Skeletal muscle tissue (tissue), 4 donors: ENCODE data around the gene RPP14. TPM values are rescaled to one million over a fixed set of nuclear protein-coding genes. Genes with fewer than 3 reads are reported as not detected.
"Not testable (repeated sequence)": the region's sequence is repeated elsewhere in the genome, so short reads cannot be mapped to it uniquely, and the experiment has no call there.

Source experiments
- H3K27ac ChIP-seq: one replicate; pipeline ENCODE4 v1.7.0; 2013; ENCODE audit warnings: mild to moderate bottlenecking, low read depth, low read length, inconsistent platforms
- H3K27me3 ChIP-seq, 3 donors: one replicate each; pipeline ENCODE4 v1.7.0; 2013; ENCODE audit warnings: low read length in 3 of 3; ENCODE audit not compliant: control insufficient read depth in 3 of 3, insufficient read depth in 3 of 3
- H3K36me3 ChIP-seq, 3 donors: one replicate each; pipeline ENCODE4 v1.7.0; 2013; ENCODE audit warnings: low read length in 3 of 3; ENCODE audit not compliant: control insufficient read depth in 3 of 3, insufficient read depth in 3 of 3
- H3K4me1 ChIP-seq, 3 donors: one replicate each; pipeline ENCODE4 v1.7.0; 2013; ENCODE audit warnings: low read length in 3 of 3, mild to moderate bottlenecking in 3 of 3; ENCODE audit not compliant: control insufficient read depth in 3 of 3, insufficient read depth in 3 of 3
- H3K4me3 ChIP-seq, 3 donors: one replicate each; pipeline ENCODE4 v1.7.0; 2013; ENCODE audit warnings: low read length in 3 of 3
- H3K9ac ChIP-seq, 3 donors: one replicate each; pipeline ENCODE4 v1.7.0; 2013; ENCODE audit warnings: low read length in 3 of 3, mild to moderate bottlenecking in 3 of 3, moderate library complexity in 2 of 3, low read depth in 1 of 3
- H3K9me3 ChIP-seq, 3 donors: one replicate each; pipeline ENCODE4 v1.7.0; 2013; ENCODE audit warnings: low read length in 3 of 3; ENCODE audit not compliant: control insufficient read depth in 3 of 3
- total RNA-seq: library from RNA; depleted of rRNA; stranded (reverse); fragments of >200 nt; gene quantifications from one replicate; pipeline ENCODE4 v1.2.3, GENCODE V29; 2014
- donor health status: Osteomylitis.

RPP14 gene
- 20.4 TPM for total RNA-seq

GRCh38 chr3:58305882-58306711 is at the start of gene RPP14, which contains the start of gene HTD2:
TSS of gene RPP14 (plus strand) at chr3:58306245. CDS start at chr3:58310330, 4,085 bp downstream.
TSS of gene HTD2 (plus strand) at chr3:58306520. CDS start at chr3:58317614, 11,094 bp downstream.
- Histone ChIP-seq H3K4me1 (peaks cover 20 to 30% (median 25%) of the 10 kb centered on the region in 3 donors), H3K4me3 (peak within 1 kb of the TSS; percentile 92 to 94 (median 92)), H3K9ac (peak within 1 kb of the TSS; percentile 91 to 100 (median 99)), H3K9me3 (no peaks in the 10 kb centered on the region), H3K27ac (peak within 1 kb of the TSS; percentile 98), H3K27me3 (peaks cover 0 to 2% (median 0%) of the 10 kb centered on the region in 3 donors), H3K36me3 (peaks cover 3 to 6% (median 5%) of the 10 kb centered on the region in 3 donors)

GRCh38 chr3:58256511-58256910 is 49.5 kb upstream of the RPP14 start:
- H3K36me3 ChIP-seq = peaks cover 9 to 14% (median 13%) of the 10 kb centered on the region in 3 donors
- H3K27ac ChIP-seq = no peak overlapping the region
- no peaks in the 10 kb centered on the region for H3K9me3 ChIP-seq
- H3K9ac ChIP-seq = no peak overlapping the region
- no peaks in the 10 kb centered on the region for H3K27me3 ChIP-seq
- H3K4me1 ChIP-seq = no peaks in the 10 kb centered on the region
- H3K4me3 ChIP-seq = no peak overlapping the region

GRCh38 chr3:58258392-58259055 is 47.5 kb upstream of the RPP14 start:
- Histone ChIP-seq H3K4me1 (no peaks in the 10 kb centered on the region), H3K36me3 (peaks cover 9 to 14% (median 13%) of the 10 kb centered on the region in 3 donors), H3K27ac (no peak overlapping the region), H3K27me3 (no peaks in the 10 kb centered on the region), H3K9me3 (no peaks in the 10 kb centered on the region), H3K4me3 (no peak overlapping the region), H3K9ac (no peak overlapping the region)

- Histone ChIP-seq H3K36me3 (peaks cover 9 to 14% (median 13%) of the 10 kb centered on the region in 3 donors), H3K27me3 (no peaks in the 10 kb centered on the region)
Measured at GRCh38 chr3:58260261-58260731, 45.7 kb upstream of the RPP14 start.

DNA sequence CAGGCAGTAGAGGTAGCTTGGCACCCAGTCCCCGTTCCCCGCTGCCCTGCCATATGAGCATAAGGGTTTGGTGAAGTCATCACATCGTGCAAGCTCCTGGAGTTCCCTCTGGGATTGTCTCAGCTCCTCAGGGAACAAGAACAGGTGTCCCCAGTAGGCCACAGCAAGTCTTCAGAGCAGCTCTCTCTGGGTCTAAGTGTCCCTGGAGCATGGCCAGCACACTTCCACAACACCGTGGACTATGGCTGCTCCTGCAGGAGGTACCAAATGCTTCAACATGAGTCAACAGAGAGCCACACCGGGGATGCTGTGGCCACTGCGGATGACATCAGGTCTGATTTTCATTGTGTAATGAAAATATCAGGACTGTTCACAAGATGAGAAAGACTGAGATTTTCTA is 45.3 kb upstream of the RPP14 start:
- Histone ChIP-seq H3K27ac (no peak overlapping the region), H3K36me3 (peaks cover 9 to 14% (median 13%) of the 10 kb centered on the region in 3 donors), H3K27me3 (no peaks in the 10 kb centered on the region), H3K4me3 (no peak overlapping the region), H3K9me3 (no peaks in the 10 kb centered on the region), H3K4me1 (no peaks in the 10 kb centered on the region), H3K9ac (no peak overlapping the region)

More at GRCh38 chr3:58260261-58260731, 45.7 kb upstream of the RPP14 start:
- Histone ChIP-seq H3K4me3 (no peak overlapping the region), H3K27ac (no peak overlapping the region), H3K9me3 (no peaks in the 10 kb centered on the region), H3K9ac (no peak overlapping the region), H3K4me1 (no peaks in the 10 kb centered on the region)

- no peak overlapping the region for H3K4me3 ChIP-seq
- H3K27me3 ChIP-seq = no peaks in the 10 kb centered on the region
- H3K9me3 ChIP-seq = no peaks in the 10 kb centered on the region
- no peaks in the 10 kb centered on the region for H3K4me1 ChIP-seq
- H3K27ac ChIP-seq = no peak overlapping the region
- H3K9ac ChIP-seq = no peak overlapping the region
- peaks cover 9 to 16% (median 11%) of the 10 kb centered on the region in 3 donors for H3K36me3 ChIP-seq
Measured at GRCh38 chr3:58261954-58262666, 43.9 kb upstream of the RPP14 start.

- peaks cover 2 to 11% (median 8%) of the 10 kb centered on the region in 3 donors for H3K36me3 ChIP-seq
- H3K27ac ChIP-seq = no peak overlapping the region
- H3K4me1 ChIP-seq = peaks cover 0 to 3% (median 0%) of the 10 kb centered on the region in 3 donors
- no peaks in the 10 kb centered on the region for H3K9me3 ChIP-seq
- no peak overlapping the region for H3K9ac ChIP-seq
- H3K27me3 ChIP-seq = no peaks in the 10 kb centered on the region
- no peak overlapping the region for H3K4me3 ChIP-seq
Measured at GRCh38 chr3:58266577-58266976, 39.5 kb upstream of the RPP14 start.

GRCh38 chr3:58267543-58267942 is 38.5 kb upstream of the RPP14 start:
- not testable (repeated sequence) for H3K9me3 ChIP-seq, H3K9ac ChIP-seq, H3K4me1 ChIP-seq, H3K4me3 ChIP-seq, H3K27ac ChIP-seq, H3K27me3 ChIP-seq
- peaks cover 2 to 11% (median 8%) of the 10 kb centered on the region in 3 donors for H3K36me3 ChIP-seq

- Histone ChIP-seq H3K36me3 (peaks cover 2 to 15% (median 8%) of the 10 kb centered on the region in 3 donors), H3K9me3 (no peaks in the 10 kb centered on the region), H3K4me3 (no peak overlapping the region), H3K9ac (no peak overlapping the region), H3K27ac (no peak overlapping the region), H3K4me1 (peaks cover 0 to 3% (median 0%) of the 10 kb centered on the region in 3 donors), H3K27me3 (no peaks in the 10 kb centered on the region)
Measured at GRCh38 chr3:58269356-58269755, 36.7 kb upstream of the RPP14 start.
